ENCODE data around the gene FTCD.

- TF ChIP-seq CTCF (conservative IDR thresholded peaks at IDR 0.05 in 1 of 2, IDR thresholded peaks at IDR 0.05 in 1 of 2; ENCODE audit: low read depth in 1 of 2, low read length in 2 of 2): no peak
- no peak for TF ChIP-seq EZH2 (IDR thresholded peaks at IDR 0.05; ENCODE audit: low read length, missing control alignments)
Observed at GRCh38 chr21:46141767-46142581, 13.4 kb downstream of the FTCD start.

Measured in fibroblast of lung (primary cell).